GM21528 (cell line): ENCODE results near the gene PHACTR1.

Experiments used
- ATAC-seq: cut with Tn5 transposase; IDR thresholded peaks from one replicate; pipeline ENCODE4 v1.9.1; 2021; ENCODE audit warnings: mild to moderate bottlenecking, moderate library complexity; ENCODE audit not compliant: unreplicated experiment, low FRiP score

Gene PHACTR1

GRCh38 chr6:13212538-13212937 lies 496.0 kb downstream of the PHACTR1 start:
- no peak for ATAC-seq

- ATAC-seq = no peak
Observed at GRCh38 chr6:13215390-13215789, 498.8 kb downstream of the PHACTR1 start.

- ATAC-seq = no peak
Observed at GRCh38 chr6:13216236-13217014, 499.9 kb downstream of the PHACTR1 start.

- ATAC-seq = no peak
Observed at GRCh38 chr6:13217206-13217905, 500.8 kb downstream of the PHACTR1 start.

- ATAC-seq = no peak
Observed at GRCh38 chr6:13220266-13220665, 503.7 kb downstream of the PHACTR1 start.

GRCh38 chr6:13222048-13222447 lies 505.5 kb downstream of the PHACTR1 start:
- no peak for ATAC-seq

GRCh38 chr6:13226071-13226470 lies 509.5 kb downstream of the PHACTR1 start:
- no peak for ATAC-seq

GRCh38 chr6:13228264-13229204 lies 512.0 kb downstream of the PHACTR1 start:
- ATAC-seq = no peak

GRCh38 chr6:13229205-13230085 lies 512.9 kb downstream of the PHACTR1 start:
- ATAC-seq = peak; percentile 88

- ATAC-seq = no peak
Observed at GRCh38 chr6:13233106-13233505, 516.5 kb downstream of the PHACTR1 start.

GRCh38 chr6:13234130-13234529 lies 517.6 kb downstream of the PHACTR1 start:
- ATAC-seq = no peak

GRCh38 chr6:13235339-13235738 lies 518.8 kb downstream of the PHACTR1 start:
- no peak for ATAC-seq

- ATAC-seq = no peak
Observed at GRCh38 chr6:13237318-13237717, 520.8 kb downstream of the PHACTR1 start.

GRCh38 chr6:13238017-13238416 lies 521.5 kb downstream of the PHACTR1 start:
- no peak for ATAC-seq

GRCh38 chr6:13238640-13239216 lies 522.2 kb downstream of the PHACTR1 start:
- no peak for ATAC-seq

GRCh38 chr6:13239530-13240455 lies 523.2 kb downstream of the PHACTR1 start:
- no peak for ATAC-seq

GRCh38 chr6:13241364-13241763 lies 524.8 kb downstream of the PHACTR1 start:
- ATAC-seq = no peak

GRCh38 chr6:13242178-13242577 lies 525.6 kb downstream of the PHACTR1 start:
- no peak for ATAC-seq
